GM12892 (cell line): ENCODE measurements around the gene FBXL2.

ENCODE experiments used
- POLR2A ChIP-seq: IDR thresholded peaks from 2 replicates; pipeline ENCODE4 v1.6.1; 2011; ENCODE audit warnings: low read depth, low read length, control low read depth
- TAF1 ChIP-seq: IDR thresholded peaks from 2 replicates; pipeline ENCODE4 v1.6.1; 2011; ENCODE audit warnings: low read depth, mild to moderate bottlenecking, control low read depth, low read length, borderline replicate concordance

- no peak for TF ChIP-seq POLR2A
- TF ChIP-seq TAF1, result no peak
Observed at GRCh38 chr3:33312361-33312760, 35.1 kb downstream of the FBXL2 start.
